NCI-H524 treated with DMSO at 0.1 percent for 48 hours (cell line): ENCODE measurements around the gene KIF26B.

ENCODE experiments used
- DNase-seq: peaks from one replicate; lab custom pipeline; 2025; lab: John Stamatoyannopoulos, UW

KIF26B gene

DNA sequence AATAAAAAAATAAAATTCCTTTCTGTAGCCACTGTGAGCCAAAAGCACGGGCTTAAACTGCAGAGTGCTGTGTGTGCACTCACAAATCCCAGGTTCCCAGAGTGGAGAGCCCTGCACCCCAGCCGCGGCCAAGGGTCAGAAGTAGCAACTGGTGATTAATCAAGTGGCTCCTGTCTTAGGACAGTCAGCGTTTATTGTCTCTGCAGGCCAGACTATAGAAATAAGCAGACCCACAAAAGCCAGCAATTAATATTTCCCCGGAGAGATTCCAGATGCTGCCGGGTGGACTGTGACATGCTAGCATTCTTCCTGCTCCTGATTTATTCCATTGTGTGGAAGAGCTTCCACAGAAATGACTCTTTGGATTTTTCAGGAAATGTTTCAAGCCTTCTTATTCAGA, 412.2 kb downstream of the KIF26B start:
- no peak for DNase-seq

DNA sequence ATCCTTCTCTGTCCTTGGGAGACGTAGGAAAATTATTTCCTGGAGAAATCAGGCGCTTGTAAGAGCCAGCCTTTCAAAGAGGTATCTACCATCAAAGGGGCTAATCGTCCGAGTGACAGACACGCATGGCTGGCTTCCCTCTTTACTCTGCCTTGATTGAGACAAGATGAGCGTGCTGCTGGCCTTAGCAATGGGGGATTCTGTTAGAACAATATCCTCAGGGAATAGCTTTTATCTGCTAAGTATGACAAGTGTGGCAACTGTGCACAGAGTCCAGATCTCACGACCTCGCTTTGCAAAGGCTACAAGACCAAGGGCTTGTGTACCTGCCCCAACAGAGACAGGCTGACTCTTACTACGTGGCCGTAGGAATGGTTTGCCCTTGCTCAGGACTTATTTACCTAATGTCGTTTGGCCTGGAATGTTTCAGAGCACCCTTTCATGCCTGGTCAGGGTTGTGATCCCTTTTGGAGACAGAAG, 417.1 kb downstream of the KIF26B start:
- no peak for DNase-seq

DNA sequence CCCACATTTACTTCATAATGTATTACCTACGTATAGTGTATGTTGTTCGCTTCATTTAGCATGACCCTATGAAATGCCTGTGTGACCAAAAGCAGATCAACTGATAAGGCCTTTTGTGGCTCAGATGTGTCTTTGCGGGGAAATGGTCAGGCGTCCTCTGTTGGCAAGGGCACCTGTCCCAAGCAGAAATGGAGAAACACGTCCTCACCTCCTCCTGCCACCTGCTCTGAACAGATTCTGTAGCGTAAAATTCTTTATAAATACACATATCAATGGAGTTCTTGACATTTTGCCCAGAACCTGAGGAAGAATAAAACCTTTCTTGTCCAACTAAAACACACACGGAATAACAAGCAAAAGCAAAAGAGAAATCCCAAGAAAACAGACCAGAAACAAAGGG, 417.9 kb downstream of the KIF26B start:
- DNase-seq: no peak

DNA sequence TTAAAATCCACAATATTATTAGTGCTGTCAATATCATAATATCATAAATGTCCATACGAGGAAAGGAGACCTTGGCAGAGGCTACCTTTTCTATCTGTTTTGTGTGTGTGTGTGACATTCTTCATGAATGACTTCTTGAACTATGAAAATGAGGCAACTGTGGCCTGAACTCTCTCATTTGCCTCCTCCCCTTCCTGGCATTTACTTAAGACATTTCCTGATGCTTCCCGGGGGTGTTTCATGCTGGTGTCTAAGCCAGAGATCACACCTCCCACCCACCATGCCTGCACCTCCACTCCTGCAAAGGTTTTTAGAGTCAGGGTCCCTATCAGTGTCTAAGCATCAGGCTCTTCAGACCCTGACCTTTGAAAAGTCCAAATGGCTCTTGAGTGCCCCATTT, 420.9 kb downstream of the KIF26B start:
- no peak for DNase-seq

DNA sequence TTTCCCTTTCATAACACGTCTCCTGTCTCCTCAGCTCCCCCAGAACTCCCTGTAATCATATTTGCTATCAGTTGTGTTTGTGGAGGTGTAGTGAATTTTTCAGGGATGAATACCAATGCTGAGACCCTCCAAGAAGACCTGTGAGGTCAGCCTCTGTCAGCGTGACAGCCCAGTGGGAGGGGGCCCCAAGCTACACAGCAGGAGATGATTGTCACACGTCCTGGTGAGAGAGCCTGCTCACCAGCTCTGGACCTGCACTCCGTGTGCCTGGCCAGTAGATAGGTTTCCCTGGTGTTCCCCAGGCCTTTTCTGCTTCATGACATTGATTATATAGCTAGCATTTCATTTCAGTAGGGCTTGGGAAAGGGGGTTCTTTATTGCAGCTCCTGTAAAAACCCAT, 421.5 kb downstream of the KIF26B start:
- DNase-seq: no peak

DNA sequence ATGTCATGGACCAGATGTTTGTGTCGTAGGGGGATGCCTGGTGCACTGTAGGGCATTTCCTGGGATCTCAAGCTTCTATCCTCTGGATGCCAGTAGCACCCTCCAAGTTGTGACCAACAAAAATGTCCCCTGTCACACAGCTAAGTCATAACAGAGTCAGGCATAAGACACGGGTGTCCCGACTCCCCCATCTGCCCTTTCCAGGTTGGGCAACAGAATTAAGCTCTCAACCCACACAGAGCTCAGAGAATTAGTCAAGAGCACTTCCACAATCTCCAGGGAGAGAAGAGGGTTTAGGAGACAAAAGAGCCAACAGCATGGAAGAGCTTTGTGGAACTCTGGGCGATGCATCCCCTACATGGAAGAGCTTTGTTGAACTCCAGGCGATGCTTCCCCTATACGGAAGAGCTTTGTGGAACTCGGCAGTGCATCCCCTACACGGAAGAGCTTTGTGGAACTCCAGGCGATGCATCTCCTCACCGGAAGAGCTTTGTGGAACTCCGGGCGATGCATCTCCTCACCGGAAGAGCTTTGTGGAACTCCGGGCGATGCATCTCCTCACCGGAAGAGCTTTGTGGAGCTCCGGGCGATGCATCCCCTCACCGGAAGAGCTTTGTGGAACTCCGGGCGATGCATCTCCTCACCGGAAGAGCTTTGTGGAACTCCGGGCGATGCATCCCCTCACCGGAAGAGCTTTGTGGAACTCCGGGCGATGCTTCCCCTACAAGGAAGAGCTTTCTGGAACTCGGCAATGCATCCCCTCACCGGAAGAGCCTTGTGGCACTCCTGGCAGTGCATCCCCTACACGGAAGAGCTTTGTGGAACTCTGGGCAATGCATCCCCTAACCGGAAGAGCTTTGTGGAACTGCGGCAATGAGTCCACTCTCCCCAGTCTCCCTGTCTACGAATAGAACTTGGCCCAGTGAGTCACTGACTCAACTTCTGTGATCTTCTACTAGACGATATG, 422.7 kb downstream of the KIF26B start:
- no peak for DNase-seq

DNA sequence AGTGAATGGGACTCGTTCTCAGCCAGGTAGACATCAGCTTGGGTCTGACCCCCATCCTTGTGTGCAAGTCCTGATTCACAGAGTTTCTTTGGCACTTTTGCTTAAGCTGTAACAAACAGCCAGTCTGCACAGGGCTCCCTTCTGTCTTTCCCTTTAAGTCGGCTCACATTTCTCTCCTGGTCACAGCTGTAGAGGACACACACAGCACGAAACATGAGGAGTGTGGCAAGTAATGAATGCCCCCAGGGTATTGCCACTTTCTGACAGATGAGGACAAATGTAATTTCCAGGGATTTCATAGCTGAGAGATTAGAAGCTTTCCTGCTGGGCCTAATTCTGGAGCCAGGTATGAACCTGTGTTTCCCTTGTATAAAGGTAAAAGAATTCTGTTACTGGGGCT, 423.5 kb downstream of the KIF26B start:
- no peak for DNase-seq

DNA sequence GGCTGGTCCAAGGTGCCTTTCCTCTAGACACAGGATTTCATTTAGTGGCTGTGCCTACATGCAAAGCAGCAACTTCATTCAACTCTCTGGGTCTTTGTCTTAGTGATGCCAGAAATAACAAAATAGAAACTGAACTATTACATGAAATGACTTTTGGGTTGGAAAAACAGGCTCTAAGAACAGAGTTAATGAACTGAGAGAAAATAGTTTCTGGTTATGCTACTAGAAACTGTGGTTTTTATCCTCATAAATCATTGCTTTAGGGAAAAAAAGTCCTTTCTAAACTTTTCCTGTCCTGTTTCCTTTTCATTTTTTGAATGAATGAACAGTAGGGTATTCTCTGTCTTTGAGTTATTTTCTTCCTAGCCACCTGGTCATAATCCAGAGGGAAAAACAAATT, 424.0 kb downstream of the KIF26B start:
- DNase-seq: no peak

DNA sequence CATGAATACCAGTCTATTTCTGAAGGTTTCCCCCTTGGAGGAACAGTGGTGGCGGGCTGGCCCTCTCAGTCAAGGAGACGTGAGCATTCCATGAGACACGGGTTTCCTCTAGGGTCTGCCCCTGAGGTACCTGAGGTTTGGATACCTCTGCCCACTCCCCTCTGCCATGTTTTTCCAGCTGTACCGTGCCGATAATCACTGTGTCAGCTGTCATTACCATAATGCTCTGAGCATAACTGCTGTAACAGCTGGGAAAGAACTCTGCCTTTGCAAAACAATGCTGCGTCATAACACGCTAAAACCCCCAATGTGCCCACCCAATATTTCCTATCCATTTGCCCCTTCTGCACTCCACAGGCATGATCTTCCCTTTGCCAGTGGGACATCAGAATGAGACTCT, 425.1 kb downstream of the KIF26B start:
- DNase-seq: peak; percentile 23

DNA sequence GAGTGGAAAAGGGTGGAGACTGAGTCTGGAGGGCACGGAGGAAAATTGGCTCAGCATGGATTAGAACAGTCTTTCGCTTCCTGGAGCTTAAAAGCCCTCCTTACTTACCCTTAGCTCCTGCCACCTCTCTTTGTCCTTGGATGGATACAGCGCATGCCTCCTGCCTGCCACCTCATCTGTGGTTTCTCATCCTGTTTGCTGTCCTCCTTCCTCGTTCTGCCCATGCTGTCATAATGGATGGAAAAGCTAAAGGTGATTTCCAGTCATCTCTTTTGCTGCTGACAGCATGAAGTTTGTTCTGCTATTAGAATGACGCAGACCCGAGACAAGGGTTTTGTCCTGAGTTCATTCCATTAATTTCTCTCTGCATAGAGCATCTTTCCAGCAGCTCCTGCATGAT, 425.9 kb downstream of the KIF26B start:
- DNase-seq: no peak

DNA sequence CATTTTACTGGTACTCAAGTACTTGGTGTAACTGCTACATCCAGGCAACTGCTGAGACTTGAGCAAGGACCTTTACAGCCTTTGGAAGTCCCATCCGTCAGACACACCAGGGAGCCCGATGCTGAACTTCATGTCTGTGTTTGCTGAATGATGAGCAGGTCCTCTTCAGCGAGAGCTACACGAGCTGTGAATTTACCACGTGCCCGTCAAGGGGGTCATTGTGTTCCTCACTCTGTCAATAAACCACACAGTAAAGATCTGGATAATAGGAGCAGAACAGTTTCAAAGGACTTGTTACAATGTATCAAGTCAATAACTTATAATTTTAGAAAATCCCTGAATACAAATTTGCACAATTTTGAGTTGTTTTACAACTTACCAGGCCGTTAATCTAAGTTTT, 427.2 kb downstream of the KIF26B start:
- DNase-seq: no peak

DNA sequence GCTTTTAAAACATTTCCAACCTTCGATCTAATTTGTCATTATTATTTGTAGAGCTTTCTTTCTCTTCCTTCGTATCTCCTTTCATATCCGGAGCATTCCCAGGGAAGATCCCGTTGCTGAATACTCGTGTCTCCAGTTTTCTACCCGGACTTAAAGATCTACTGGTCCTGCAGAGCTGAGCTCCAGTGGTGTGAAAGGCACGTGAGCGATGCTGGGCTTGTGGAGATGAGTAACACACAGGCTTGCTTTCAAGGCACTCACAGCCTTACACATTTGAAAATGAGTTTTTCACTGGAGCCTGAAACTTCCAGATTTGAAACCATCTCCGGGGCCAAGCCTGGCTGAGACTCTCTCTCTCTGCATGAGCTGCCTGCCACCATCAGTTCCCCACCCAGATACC, 428.3 kb downstream of the KIF26B start:
- DNase-seq: no peak

DNA sequence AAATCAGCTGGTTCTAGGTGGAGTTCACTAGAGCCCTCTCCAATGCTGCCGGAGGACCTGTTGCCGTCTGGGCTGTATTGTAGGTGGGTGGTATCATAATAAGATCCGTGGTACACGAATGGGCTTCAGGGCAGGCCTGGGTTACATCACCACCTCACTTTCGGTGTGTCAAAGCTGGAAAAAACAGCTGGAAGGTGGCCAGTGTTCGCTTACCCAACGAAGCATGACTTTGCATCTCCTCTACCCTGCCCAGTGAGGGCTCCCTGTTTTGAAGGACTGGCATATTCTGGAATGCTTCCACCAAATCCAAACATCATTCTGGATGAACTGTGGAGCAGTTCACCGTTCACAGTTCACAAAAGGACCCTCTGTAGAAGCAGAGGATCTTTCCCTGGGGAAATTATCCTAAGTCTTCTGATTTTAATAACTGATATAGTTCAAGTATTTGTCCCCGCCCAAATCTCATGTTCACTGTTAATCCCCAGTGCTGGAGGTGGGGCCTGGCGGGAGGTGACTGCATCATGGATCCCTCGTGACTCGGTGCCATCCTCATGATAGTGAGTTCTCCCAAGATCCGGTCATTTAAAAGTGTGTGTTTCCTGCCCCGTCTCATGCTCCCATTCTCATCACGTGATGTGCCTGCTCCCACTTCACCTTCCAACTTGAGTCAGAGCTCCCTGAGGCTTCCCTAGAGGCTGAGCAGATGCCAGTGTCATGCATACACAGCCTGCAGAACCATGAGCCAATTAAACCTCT, 429.0 kb downstream of the KIF26B start:
- no peak for DNase-seq

DNA sequence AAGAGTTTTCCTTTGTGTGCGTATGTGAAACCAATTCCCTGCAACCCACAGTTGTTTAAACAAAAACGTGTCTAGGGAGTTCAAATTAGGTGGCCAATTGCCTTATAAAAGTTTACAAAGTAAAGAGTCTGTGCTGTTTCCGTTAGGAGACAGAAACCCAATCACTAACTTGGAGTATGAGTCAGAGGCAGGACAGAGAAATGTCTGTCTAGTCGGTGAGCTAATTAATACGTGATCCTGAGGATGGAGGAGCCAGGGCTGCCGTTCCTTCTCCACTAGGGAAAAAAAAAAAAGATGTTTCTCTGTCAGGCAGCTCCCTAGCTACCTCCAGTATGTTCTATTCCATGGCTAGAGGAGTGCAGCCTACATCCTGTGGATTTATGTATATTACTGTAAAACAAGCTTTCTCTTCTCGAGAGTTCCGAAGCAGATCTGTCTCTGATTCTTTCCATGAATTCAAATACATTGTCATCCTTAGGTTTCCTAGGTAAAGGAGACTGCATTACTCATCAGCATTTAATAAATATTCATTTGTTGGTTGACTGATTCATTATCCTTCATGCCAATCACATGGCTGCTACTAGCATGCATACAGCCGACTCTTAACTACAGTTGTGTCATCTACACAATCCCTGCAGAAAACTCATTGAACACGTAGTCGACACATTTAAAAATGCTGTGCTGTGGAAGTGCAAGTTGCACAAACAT, 430.6 kb downstream of the KIF26B start:
- no peak for DNase-seq

DNA sequence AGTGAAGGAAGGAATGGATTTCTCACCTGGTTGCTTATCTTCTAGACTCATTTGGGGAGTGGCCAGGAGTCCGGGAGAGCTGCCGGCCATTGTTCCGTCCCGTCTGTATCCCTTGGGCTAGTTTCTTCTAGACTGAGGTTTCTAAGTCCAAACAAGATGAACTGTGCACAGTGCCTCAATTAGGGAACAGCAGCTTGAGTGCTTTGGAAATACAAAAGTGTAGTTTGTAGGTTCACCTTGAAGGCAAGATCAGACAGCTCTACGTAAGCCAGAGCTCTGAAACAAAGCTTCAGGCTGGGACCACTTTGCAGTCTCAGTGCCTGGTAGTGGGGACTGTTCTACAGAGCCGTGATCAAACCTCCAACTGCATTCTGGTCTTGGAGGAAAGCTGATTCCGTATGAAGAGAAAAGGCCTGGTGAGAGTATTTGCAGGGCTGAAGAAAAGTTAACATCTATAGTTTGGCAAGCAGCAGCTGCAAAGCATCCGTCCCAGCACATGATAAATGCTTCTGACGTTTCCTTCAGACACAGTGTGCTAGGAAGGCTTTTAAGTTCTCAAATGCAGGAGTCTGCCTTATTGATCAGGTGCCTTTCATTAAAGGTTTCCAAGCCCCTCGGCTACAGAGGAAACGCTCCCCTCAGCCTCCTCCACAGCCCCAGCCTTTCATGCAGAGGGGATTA, 432.8 kb downstream of the KIF26B start:
- DNase-seq: no peak

DNA sequence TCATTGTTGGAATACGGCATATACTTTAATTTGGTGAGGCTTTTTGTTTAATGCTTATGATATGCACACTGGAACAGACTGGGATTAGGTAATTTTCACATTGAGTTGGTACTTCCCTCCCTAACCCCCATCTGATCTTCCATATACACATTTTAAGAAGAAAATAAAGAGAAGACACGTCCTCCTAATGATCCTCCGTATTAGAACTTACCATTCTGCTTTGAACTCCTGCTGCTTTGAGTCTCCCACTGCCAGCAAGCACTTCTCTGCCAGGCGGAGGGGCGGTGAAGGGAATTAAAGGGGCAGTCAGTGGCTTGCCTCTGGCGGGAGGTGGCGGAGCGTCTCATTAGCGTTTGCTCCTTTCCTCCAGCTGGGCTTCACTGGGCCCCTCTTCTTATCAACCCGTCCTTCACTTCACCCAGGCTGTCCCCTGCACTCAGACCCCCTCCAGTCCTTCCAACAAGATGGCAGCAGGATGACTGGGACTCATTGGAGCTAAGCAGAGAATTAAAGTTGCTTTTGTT, 433.4 kb downstream of the KIF26B start:
- DNase-seq: no peak

DNA sequence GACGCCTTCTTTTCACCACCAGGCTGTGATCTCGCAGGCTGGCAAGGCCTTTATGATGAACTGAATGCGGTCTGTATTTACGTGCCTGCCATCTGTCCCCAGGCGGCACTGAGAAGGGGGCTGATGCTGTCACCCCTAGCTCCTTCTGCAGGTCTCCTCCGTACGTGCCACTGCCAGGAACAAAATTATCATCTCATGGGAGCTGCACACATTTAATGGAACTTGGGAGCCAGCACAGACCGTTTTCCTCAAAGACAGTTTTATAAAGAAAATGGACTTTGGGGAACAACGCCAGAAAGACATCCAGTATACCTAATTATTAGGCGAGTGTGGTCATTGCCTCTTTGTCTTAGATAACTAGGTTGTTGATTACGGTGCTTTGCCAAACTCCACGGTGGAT, 434.5 kb downstream of the KIF26B start:
- no peak for DNase-seq

DNA sequence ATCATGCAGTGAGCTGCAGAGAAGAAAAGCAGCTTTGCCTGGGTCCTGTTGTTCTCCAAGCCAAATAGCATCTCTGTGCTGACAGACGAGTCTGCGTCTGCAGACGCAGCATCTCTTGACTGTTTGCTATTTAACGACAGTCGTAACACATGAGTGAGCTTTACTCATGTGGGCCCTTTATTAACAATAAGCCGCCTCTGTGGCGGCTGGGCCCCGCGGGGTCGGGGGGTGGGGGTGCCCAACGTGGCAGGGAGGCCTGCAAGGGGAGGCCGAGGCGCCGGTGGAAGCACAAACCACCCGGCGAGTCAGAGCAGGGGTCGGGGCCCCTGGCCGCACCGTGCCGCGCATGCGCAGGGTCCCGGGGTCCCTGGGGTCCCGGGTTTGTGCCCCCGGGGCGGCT, 435.1 kb downstream of the KIF26B start:
- DNase-seq: no peak

DNA sequence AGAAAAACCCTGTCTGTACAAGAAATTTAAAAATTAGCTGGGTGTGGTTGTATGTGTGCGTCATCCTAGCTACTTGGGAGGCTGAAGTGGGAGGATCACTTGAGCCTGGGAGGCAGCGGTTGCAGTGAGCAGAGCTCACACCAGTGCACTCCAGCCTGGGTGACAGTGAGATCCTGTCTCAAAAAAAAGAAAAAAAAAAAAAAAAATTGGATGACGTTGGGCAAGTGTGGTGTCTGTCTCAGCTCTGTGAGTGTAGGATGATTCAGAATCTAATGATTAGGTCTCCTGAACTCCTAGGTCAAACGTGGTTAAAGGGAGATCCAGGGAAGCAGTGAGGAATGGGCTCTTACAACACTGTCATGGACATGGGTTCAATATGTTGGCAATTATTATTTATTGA, 435.9 kb downstream of the KIF26B start:
- no peak for DNase-seq

DNA sequence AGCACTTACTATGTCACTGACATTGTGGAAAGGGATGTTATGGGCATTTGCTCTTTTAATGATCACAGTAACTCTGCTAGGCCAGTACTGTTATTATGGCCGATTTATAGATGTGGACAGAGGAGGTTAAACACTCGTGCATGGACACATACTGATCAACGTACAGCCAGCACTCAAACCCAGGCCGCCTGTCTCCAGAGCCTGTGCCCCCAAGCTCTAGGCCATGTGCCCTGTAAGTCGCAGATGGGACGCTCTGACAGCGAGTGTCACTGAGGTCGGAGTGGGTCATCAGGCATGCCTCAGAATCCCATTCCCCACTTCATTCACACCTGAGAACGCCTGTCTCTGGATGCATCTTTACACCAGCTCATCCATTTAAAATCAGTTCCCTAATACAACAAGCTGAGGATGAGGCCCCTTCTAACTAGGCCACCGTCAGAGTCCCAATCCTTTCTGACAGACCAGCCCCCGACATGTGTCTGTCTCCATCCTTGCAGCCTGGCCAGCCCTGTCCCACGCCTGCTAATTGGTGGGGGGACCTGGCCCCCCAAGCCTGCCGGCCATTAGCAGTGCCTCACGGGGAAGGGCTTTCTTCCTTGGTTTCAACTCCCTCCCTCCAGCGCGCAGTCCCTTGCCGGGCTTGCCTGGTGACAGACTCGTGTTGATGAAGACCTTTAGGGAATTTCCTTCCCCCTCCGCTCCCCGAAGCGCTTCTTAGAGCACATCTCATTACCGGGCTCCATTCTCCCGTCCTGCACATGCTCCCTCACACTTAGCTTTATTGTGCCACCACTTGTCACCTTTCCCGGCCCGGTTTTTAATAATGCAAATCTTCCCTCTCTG, 436.8 kb downstream of the KIF26B start:
- no peak for DNase-seq

DNA sequence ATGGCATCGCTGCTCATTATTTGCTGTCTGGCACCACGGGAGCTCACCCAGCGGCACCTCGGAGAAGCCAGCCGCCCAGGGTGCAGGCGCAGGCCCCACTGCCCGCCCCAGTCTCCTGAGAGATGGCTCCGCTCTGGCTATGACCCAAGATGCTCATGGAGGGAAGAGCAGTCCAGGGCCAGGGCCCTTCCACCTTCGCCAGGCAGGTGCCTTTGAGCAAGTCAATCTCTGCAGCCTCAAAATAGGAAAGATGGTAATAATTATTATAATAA, 437.3 kb downstream of the KIF26B start:
- DNase-seq: no peak
